T-helper 22 cell (primary cell): ENCODE measurements around the gene USP37.
"Not testable (repeated sequence)": the region's sequence is repeated elsewhere in the genome, so short reads cannot be mapped to it uniquely, and the experiment has no call there.

ENCODE experiments used
- DNase-seq: peaks from one replicate; pipeline ENCODE4 v3.0.0-alpha.2; 2020; ENCODE audit warnings: low read depth

The USP37 gene

DNA sequence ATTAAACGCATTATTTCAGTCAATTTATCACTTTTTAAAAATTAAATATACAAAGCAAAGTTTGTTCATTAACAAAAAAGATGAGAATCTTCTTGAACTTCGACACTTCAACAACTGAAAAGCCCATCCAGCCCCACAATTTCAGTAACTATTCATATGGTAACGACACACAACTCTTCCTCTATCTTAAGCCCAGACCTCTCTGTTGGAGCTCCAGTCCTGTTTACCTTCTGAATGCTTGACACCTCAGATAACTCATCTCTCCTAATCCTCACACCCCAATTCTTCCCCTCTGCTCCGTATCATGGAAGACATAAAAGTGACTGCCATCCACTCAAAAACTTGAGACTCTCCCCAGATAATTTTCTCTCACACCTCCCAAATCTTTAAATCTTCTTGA is 12.6 kb downstream of the USP37 start:
- DNase-seq: no peak

DNA sequence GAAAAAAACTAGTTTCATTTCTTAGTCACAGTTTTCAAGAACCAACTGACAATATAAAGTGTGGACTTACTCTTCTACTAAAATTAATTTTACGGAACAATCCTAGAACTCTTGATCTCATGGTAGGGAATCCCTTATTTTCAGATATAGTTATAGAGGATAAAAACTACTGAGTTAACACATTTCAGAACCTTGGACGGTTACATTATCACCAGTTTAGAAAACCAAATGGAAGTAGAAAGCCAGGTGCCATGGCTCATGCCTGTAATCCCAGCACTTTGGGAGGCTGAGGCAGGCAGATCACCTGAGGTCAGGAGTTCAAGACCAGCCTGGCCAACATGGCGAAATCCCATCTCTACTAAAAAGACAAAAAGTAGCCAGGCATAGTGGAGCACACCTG is 13.9 kb downstream of the USP37 start:
- not testable (repeated sequence) for DNase-seq

DNA sequence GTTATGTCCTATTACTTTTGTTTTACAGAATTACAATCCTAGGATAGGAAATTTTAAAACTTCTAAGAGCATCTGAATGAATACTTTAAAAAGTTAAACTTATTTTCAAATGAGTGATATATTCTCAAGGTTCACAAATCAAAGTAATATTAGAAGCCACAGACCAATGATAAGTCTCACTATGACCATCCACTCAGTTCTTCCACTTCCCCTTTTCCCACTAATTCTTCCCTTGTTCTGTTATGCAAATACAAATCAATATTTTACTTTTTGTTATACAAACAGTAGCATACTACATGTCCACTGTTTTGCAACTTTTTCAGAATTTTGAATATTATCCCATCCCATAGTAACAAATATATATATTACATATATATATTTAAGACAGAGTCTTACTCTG is 20.2 kb downstream of the USP37 start:
- no peak for DNase-seq

DNA sequence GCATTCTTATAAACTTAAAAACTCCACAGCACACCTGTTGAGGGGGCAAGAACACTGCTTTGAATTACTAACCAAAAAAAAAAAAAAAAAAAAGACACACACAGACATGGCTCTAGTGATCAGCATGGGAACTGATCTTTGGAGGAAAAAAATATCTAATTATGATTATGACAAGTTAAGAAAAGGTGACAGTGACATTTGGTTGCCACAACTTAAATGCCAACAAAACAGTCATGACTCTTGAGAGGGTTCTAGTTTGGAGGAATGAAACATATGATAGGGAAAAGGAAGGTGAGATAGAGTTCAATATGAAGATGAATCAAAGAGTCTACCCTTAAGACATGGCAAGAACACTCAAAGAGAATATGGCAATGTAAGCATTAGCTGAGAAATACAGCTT is 20.6 kb downstream of the USP37 start:
- no peak for DNase-seq

GRCh38 chr2:218546012-218546411 is 22.1 kb downstream of the USP37 start:
- no peak for DNase-seq

GRCh38 chr2:218540015-218540414 is 28.1 kb downstream of the USP37 start:
- no peak for DNase-seq

GRCh38 chr2:218536804-218537494 is 31.2 kb downstream of the USP37 start:
- DNase-seq: no peak

GRCh38 chr2:218529990-218530389 is 38.2 kb downstream of the USP37 start:
- DNase-seq: no peak

DNA sequence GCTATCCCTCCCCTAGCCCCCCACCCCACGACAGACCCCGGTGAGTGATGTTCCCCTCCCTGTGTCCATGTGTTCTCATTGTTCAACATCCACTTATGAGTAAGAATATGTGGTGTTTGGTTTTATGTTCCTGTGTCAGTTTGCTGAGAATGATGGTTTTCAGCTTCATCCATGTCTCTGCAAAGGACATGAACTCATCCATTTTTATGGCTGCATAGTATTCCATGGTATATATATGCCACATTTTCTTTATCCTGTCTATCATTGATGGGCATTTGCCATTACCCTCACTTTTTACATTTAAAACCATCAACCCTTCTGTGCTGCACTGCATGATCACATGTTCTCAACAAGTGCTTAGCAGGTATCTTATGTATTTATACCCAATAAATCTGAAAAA is 39.7 kb downstream of the USP37 start:
- not testable (repeated sequence) for DNase-seq

GRCh38 chr2:218523651-218524050 is 44.5 kb downstream of the USP37 start:
- no peak for DNase-seq

DNA sequence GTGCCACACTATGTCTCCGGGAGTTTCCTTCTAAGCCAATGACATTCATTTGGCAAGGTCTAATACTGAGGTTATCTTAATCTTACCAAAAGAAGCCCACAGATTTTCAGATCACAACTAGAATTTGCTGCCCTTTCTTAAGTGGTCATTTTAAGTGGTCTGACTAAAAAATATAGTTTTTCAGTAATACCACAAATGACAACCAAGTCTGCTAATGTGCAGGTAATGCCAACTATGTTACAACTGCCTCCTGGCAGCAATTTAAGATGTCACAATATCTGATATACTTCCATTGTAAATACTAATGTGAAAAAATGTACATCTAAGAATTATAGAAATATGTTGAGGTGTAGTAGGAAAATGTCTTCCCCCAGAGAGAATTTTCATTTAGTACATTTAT is 49.3 kb downstream of the USP37 start:
- DNase-seq: no peak

- DNase-seq: no peak
Observed at GRCh38 chr2:218517434-218518206, 50.5 kb downstream of the USP37 start.

DNA sequence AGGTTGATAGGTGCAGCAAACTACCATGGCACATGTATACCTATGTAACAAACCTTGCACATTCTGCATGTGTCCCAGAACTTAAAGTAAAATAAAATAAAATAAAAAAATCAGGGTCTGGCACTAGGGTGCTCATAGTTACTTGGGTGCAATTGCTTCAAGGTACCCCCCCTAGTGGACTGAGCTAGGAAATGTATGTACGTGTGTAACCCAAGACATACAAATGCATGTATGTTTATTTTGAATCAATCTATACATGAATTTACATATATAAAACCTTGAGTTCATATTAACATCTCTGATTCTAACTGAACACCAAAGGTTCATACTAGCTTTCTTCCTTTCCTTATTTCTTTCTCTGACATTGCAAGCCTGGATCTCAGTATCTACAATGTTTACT is 51.5 kb downstream of the USP37 start:
- DNase-seq: no peak

DNA sequence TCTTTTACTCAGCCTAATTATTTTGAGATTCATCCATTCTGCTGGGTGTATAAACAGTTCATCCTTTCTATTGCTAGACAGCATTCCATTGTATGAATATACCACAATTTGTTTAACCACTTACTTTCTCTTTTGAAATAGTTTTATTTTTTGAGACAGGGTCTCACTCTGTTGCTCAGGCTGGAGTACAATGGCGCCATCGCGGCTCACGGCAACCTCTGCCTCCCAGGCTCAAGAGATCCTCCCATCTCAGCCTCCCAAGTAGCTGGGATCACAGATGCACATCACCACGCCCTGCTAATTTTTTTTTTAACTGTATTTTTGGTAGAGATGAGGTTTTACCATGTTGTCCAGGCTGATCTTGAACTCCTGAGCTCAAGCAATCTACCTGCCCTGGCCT is 54.5 kb downstream of the USP37 start:
- no peak for DNase-seq

DNA sequence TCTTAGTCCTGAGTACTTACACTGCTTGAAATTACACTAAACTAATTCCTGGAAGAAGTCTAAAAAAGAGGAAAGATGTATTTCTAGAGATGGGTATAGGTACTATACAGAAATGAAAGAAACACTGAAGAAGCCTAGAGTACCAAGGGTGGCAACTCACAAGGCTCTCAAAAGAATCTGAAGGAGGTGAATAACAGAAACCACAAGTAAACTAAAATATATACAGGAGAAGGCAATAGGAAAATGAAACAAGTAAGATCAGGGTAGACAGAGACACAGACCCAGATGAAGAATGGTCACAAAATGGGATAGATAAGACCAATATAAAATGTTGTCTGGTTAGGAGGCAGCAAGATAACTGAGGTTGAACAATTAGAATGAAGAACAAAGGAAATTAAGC is 59.9 kb downstream of the USP37 start:
- DNase-seq: no peak

- no peak for DNase-seq
Observed at GRCh38 chr2:218505754-218506371, 62.3 kb downstream of the USP37 start.

DNA sequence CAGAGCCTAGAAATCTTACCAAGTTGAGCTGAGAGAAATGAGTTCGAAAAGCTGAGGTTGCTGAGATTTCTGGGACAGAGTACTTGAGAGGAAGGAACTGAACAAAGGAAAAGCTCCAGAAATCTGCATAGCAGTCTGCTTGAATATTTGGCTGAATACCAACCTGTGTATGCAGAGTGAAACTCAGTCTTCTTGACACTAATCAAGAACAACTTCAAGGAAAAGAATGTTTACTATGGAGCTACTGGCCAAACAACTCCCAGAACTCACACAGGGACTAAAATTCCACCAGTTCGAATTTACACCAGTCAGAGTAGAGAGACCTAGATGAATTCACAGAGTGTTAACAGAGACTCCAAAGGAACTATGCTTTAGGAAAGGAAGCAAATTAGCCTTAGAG is 66.5 kb downstream of the USP37 start:
- no peak for DNase-seq

- no peak for DNase-seq
Observed at GRCh38 chr2:218500501-218501060, 67.6 kb downstream of the USP37 start.

- DNase-seq: no peak
Observed at GRCh38 chr2:218485986-218486667, 82.0 kb downstream of the USP37 start.

- DNase-seq: no peak
Observed at GRCh38 chr2:218482651-218483050, 85.5 kb downstream of the USP37 start.

- no peak for DNase-seq
Observed at GRCh38 chr2:218479595-218479994, 88.6 kb downstream of the USP37 start.

GRCh38 chr2:218478544-218478943 is 89.6 kb downstream of the USP37 start:
- no peak for DNase-seq
